A673 (cell line): ENCODE results near the gene CPLX3. TPM values are rescaled to one million over a fixed set of nuclear protein-coding genes. Genes with fewer than 3 reads are reported as not detected.
A peak's percentile ranks its signal among the peaks of the same experiment; 100 is the strongest.

Experiments
- BruUV-seq: library from RNA; stranded (reverse); fragments of 400-500 nt; replicated peaks from 2 replicates; lab custom pipeline; 2021; lab: Mats Ljungman, UMichigan
- CTCF ChIA-PET: fragments of 300-600 bp; sonication (Branson Sonifier 250); formaldehyde crosslinking; loops from one replicate; lab custom pipeline; 2022; ENCODE audit warnings: antibody characterized with exemption; lab: Charles Lee
- POLR2A ChIA-PET: fragments of 300-600 bp; sonication (Branson Sonifier 250); formaldehyde crosslinking; loops from one replicate; lab custom pipeline; 2022; ENCODE audit warnings: antibody characterized with exemption; ENCODE audit not compliant: low non-redundant PET; lab: Charles Lee
- DNase-seq: peaks from one replicate; pipeline ENCODE4 v3.0.0-alpha.2; 2015; ENCODE audit warnings: low spot score
- H3K27ac ChIP-seq: fragments of 200-600 bp; sonication (generic); 2 replicates; pipeline ENCODE4 v1.5.1; 2016; ENCODE audit warnings: mixed run types, low read depth, mild to moderate bottlenecking, mixed read lengths, antibody characterized with exemption, low read length; ENCODE audit not compliant: poor library complexity, severe bottlenecking
- H3K27me3 ChIP-seq: fragments of 200-600 bp; sonication (generic); replicated peaks from 2 replicates; pipeline ENCODE4 v1.6.1; 2017; ENCODE audit warnings: mixed run types, low read depth, mild to moderate bottlenecking, mixed read lengths, antibody characterized with exemption, low read length; ENCODE audit not compliant: insufficient read depth, poor library complexity
- H3K36me3 ChIP-seq: fragments of 200-600 bp; sonication (generic); 2 replicates; pipeline ENCODE4 v1.6.1; 2016; ENCODE audit warnings: mixed run types, mild to moderate bottlenecking, mixed read lengths, antibody characterized with exemption, low read length; ENCODE audit not compliant: insufficient read depth, poor library complexity, severe bottlenecking
- H3K4me1 ChIP-seq: fragments of 200-600 bp; sonication (generic); 2 replicates; pipeline ENCODE4 v1.6.1; 2017; ENCODE audit warnings: mixed run types, mild to moderate bottlenecking, mixed read lengths, antibody characterized with exemption, low read length; ENCODE audit not compliant: insufficient read depth, poor library complexity, severe bottlenecking
- H3K4me3 ChIP-seq: fragments of 200-600 bp; sonication (generic); 2 replicates; pipeline ENCODE4 v1.5.1; 2016; ENCODE audit warnings: low read depth, mixed run types, mild to moderate bottlenecking, mixed read lengths, low read length; ENCODE audit not compliant: poor library complexity, severe bottlenecking
- H3K9me3 ChIP-seq: fragments of 200-600 bp; sonication (generic); 2 replicates; pipeline ENCODE4 v1.6.1; 2016; ENCODE audit warnings: mixed run types, low read depth, mild to moderate bottlenecking, mixed read lengths, antibody characterized with exemption, low read length; ENCODE audit not compliant: poor library complexity, severe bottlenecking
- EZH2 ChIP-seq: fragments of 200-600 bp; sonication (generic); IDR thresholded peaks from 2 replicates; pipeline ENCODE4 v1.6.1; 2017; ENCODE audit warnings: borderline replicate concordance, low read depth, mild to moderate bottlenecking, mixed read lengths, antibody characterized with exemption, low read length; ENCODE audit not compliant: poor library complexity, severe bottlenecking
- intact Hi-C: fragments of 100-400 bp; cut with micrococcal nuclease; formaldehyde crosslinking; loops from one replicate; pipeline ENCODE4 v1.10.0; 2022; ENCODE audit not compliant: unreplicated experiment
- total RNA-seq: library from RNA; stranded (reverse); gene quantifications from 2 replicates; pipeline ENCODE4 v1.2.3, GENCODE V29; 2021
- TF ChIP-seq, protein P1 (sequence below): fragments of 300-800, 200-600 bp; sonication (generic); conservative IDR thresholded peaks from 2 replicates; pipeline ENCODE4 v1.5.1; 2017; ENCODE audit warnings: low read depth, mild to moderate bottlenecking, antibody characterized with exemption, low read length, moderate library complexity, mixed read lengths

Gene CPLX3
- total RNA-seq, 1 experiment from 2014 or later = 0.17 TPM

DNA sequence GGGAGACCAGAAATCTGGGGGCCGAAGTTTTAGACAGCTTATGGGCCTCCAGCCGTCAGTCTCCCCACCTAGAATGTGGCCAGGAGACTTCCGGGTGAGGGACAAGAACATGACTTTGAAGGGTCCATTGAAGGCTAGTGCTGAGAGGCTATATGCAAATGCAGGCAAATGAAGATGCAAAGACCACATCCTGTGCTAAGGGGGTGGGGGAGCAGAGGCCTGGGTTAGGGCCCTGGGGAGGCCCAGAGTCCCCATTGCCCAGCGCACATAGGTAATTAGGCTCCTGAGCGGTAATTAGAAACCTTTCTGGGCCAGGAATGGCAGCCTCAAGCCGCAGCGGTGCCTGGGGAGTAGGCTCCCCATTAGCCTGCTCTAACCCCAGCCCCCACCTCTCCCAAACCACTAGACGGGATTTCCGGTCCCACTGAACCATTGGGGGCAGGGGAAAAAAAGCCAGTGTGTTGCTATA, 37.7 kb upstream of the CPLX3 start:
- intact Hi-C loops = no loop called here
- no peak for DNase-seq
- H3K27me3 ChIP-seq = no peaks in the 10 kb centered on the region
- peaks cover 8% of the 10 kb centered on the region for H3K36me3 ChIP-seq
- H3K27ac ChIP-seq = peak overlapping the region; percentile 44
- ChIA-PET CTCF (interaction anchor here (0.6 kb wide), 1 partner anchor 898 kb away, joined by 3 read pairs; no protein-coding TSS in a partner anchor), POLR2A (interaction anchor here (0.6 kb wide), 1 partner anchor 1055 kb away, joined by 3 read pairs; no protein-coding TSS in a partner anchor)
- peaks cover 61% of the 10 kb centered on the region for H3K4me1 ChIP-seq
- BruUV-seq = no TSS peak
- H3K4me3 ChIP-seq = no peak overlapping the region
- H3K9me3 ChIP-seq = no peaks in the 10 kb centered on the region
- TF ChIP-seq EZH2 = no peak
- TF ChIP-seq, protein P1, sequence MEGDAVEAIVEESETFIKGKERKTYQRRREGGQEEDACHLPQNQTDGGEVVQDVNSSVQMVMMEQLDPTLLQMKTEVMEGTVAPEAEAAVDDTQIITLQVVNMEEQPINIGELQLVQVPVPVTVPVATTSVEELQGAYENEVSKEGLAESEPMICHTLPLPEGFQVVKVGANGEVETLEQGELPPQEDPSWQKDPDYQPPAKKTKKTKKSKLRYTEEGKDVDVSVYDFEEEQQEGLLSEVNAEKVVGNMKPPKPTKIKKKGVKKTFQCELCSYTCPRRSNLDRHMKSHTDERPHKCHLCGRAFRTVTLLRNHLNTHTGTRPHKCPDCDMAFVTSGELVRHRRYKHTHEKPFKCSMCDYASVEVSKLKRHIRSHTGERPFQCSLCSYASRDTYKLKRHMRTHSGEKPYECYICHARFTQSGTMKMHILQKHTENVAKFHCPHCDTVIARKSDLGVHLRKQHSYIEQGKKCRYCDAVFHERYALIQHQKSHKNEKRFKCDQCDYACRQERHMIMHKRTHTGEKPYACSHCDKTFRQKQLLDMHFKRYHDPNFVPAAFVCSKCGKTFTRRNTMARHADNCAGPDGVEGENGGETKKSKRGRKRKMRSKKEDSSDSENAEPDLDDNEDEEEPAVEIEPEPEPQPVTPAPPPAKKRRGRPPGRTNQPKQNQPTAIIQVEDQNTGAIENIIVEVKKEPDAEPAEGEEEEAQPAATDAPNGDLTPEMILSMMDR = no peak

DNA sequence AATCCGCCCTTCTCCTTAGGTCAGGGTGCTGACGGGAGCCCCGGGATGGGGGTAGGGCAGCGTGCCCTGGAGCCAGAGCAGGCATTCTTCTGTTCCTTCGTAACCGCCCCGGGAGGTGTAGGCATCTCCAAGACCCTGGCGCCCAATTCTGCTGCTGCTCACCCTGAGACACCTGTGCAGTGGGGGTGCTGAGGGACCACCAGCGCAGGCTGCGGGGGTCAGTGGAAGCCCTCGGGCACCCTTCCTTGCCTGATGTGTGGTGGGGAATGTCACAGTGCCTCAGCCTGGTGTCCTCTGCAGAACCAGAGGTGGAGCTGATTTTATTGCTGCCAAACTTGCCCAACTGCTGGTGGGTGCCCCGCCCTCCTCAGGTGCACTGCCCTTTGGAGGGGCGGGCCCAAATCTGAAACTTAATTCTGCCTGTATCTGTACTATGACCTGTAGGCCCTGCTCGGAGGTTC, 37.2 kb upstream of the CPLX3 start:
- BruUV-seq = no TSS peak
- Histone ChIP-seq H3K4me1 (peaks cover 56% of the 10 kb centered on the region), H3K27ac (no peak overlapping the region), H3K27me3 (no peaks in the 10 kb centered on the region), H3K9me3 (no peaks in the 10 kb centered on the region), H3K4me3 (no peak overlapping the region), H3K36me3 (peaks cover 8% of the 10 kb centered on the region)
- POLR2A ChIA-PET = no interaction called here
- DNase-seq = no peak
- TF ChIP-seq, protein P1 = no peak
- no peak for TF ChIP-seq EZH2
- intact Hi-C loops = no loop called here
- CTCF ChIA-PET = no interaction called here

DNA sequence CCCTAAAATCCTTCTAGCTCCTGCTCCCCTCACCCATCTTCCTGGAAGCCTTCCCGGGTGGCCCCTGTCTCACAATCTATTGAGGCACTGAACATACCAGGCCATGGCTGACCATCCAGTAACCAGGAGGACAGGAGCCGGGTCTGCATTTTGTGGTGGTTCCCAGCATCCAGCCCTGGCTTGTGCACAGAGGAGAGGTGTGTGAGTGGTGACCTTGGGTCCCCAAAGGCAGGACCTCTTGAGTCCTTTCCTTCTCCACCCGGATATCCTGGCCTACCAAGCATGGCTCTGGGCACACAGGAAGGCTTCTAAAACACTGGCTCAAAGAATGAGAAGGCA, 36.7 kb upstream of the CPLX3 start:
- ChIA-PET CTCF (no interaction called here), POLR2A (no interaction called here)
- H3K27me3 ChIP-seq = no peaks in the 10 kb centered on the region
- H3K36me3 ChIP-seq = peaks cover 8% of the 10 kb centered on the region
- BruUV-seq = no TSS peak
- H3K9me3 ChIP-seq = no peaks in the 10 kb centered on the region
- H3K4me3 ChIP-seq = no peak overlapping the region
- TF ChIP-seq, protein P1 = no peak
- no peak for DNase-seq
- intact Hi-C loops = no loop called here
- H3K4me1 ChIP-seq = peaks cover 52% of the 10 kb centered on the region
- peak overlapping the region; percentile 42 for H3K27ac ChIP-seq
